Measurements from ENCODE around the gene TPCN2. TPM values are rescaled to one million over a fixed set of nuclear protein-coding genes. Genes with fewer than 3 reads are reported as not detected.
"Not testable (repeated sequence)": the region's sequence is repeated elsewhere in the genome, so short reads cannot be mapped to it uniquely, and the experiment has no call there.

Gene TPCN2
- total RNA-seq, 1 donor from 2014 or later = 31.4 TPM

DNA sequence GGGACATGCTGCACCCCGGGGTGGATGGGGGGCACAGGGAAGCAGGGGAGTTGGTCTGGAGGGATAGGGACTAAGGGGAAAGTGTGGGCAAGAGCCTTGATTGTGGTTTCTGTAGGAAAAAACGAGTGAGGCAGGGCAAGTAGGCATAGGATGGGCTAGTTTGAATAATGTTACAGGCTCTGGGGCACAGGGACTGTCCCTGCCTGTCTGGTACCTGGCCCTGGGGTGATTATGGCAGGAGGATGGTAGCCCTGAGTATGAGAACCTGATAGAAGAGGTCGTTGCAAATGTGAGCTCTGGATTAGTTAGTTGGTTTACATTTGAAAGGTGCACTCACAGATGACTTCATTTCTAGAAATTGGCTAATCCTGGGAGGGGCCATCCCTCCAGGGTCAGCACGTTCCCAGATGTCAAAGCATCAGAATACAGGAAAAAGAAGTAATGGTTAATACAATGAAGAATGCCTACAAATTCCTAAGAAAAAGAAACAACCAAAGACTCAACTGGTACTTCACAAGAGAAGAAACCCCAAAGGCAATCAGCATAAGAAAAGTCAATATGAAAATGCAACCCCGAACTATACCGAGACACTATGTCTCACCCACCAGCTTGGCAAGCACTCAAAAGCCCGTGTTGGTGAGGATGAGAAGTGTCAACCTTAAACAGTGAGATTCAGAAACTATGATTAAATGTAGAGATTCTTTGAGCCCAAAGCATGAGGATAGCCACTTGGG is 95.8 kb downstream of the TPCN2 start:
- no peak overlapping the region for H3K27ac Mint-ChIP-seq (ENCODE audit: unreplicated experiment)
- H3K9me3 Mint-ChIP-seq (ENCODE audit: unreplicated experiment) = no peaks in the 10 kb centered on the region
- no peak for DNase-seq (ENCODE audit: low spot score)
- peaks cover 10% of the 10 kb centered on the region for H3K36me3 Mint-ChIP-seq (ENCODE audit: low read depth, unreplicated experiment)
- no peaks in the 10 kb centered on the region for H3K4me1 Mint-ChIP-seq (ENCODE audit: unreplicated experiment)
- peak overlapping the region; percentile 35 for H3K4me3 Mint-ChIP-seq (ENCODE audit: unreplicated experiment)
- H3K27me3 Mint-ChIP-seq (ENCODE audit: unreplicated experiment) = no peaks in the 10 kb centered on the region
- TF ChIP-seq, protein P1, sequence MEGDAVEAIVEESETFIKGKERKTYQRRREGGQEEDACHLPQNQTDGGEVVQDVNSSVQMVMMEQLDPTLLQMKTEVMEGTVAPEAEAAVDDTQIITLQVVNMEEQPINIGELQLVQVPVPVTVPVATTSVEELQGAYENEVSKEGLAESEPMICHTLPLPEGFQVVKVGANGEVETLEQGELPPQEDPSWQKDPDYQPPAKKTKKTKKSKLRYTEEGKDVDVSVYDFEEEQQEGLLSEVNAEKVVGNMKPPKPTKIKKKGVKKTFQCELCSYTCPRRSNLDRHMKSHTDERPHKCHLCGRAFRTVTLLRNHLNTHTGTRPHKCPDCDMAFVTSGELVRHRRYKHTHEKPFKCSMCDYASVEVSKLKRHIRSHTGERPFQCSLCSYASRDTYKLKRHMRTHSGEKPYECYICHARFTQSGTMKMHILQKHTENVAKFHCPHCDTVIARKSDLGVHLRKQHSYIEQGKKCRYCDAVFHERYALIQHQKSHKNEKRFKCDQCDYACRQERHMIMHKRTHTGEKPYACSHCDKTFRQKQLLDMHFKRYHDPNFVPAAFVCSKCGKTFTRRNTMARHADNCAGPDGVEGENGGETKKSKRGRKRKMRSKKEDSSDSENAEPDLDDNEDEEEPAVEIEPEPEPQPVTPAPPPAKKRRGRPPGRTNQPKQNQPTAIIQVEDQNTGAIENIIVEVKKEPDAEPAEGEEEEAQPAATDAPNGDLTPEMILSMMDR (IDR thresholded peaks at IDR 0.05; ENCODE audit: unreplicated experiment) = no peak

DNA sequence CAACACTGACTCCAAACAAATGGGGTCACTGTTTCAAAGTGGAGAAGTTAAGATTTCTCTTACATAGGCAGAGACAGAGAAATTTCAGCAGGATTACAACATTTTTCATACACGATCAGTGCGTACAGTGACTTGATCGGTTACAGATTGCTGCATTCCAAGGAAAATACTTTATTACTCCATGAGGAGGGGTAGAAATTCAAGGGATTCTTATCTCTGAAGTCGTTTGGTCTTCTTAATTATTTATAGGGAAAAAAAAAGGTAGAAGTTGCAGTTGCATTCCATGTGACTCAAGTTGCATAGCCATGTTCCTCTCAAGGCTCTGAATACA is 96.3 kb downstream of the TPCN2 start:
- Mint-ChIP-seq H3K4me3 (ENCODE audit: unreplicated experiment) (no peak overlapping the region), H3K27ac (ENCODE audit: unreplicated experiment) (no peak overlapping the region), H3K36me3 (ENCODE audit: low read depth, unreplicated experiment) (peaks cover 10% of the 10 kb centered on the region), H3K4me1 (ENCODE audit: unreplicated experiment) (no peaks in the 10 kb centered on the region), H3K27me3 (ENCODE audit: unreplicated experiment) (peaks cover under 1% of the 10 kb centered on the region), H3K9me3 (ENCODE audit: unreplicated experiment) (no peaks in the 10 kb centered on the region)
- DNase-seq (ENCODE audit: low spot score) = no peak
- TF ChIP-seq, protein P1 (IDR thresholded peaks at IDR 0.05; ENCODE audit: unreplicated experiment) = no peak

DNA sequence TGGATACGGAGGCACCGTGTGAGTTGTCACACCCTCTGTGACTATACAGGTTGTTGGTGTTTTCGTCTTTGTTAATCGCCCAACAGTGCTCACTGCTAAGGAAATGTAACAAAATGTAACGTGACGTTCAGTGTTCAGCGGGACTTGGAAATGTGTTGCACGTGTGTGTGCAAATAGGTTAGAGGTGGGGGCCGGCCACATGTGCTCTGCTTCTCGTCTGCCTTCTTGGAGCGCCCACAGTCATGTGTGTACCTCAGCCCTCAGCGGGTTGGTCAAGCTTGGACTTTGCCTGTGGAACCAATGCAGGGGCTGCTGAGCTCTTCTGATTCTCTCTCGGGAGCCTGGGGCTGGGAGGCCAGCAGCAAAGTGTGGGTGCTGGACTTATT is 99.6 kb downstream of the TPCN2 start:
- Mint-ChIP-seq H3K4me1 (ENCODE audit: unreplicated experiment) (no peaks in the 10 kb centered on the region), H3K9me3 (ENCODE audit: unreplicated experiment) (no peaks in the 10 kb centered on the region), H3K27ac (ENCODE audit: unreplicated experiment) (no peak overlapping the region), H3K4me3 (ENCODE audit: unreplicated experiment) (no peak overlapping the region), H3K36me3 (ENCODE audit: low read depth, unreplicated experiment) (peaks cover 10% of the 10 kb centered on the region), H3K27me3 (ENCODE audit: unreplicated experiment) (peaks cover 2% of the 10 kb centered on the region)
- no peak for DNase-seq (ENCODE audit: low spot score)
- TF ChIP-seq, protein P1 (IDR thresholded peaks at IDR 0.05; ENCODE audit: unreplicated experiment) = no peak

DNA sequence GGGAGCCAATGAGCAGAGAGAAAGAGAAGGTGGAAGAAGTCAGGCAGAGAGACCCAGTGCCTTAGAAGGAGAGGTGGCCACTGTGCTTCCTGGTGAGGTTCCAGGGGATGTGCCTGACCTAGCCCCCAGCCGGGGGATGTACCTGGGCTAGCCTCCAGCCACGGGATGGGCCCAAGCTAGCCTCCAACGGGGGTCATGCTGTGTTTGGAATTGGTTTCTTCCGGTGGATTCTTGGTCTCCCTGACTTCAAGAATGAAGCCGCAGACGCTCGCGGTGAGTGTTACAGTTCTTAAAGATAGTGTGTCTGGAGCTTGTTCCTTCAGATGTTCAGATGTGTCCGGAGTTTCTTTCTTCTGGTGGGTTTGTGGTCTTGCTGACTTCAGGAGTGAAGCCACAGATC is 100.1 kb downstream of the TPCN2 start:
- TF ChIP-seq, protein P1 (IDR thresholded peaks at IDR 0.05; ENCODE audit: unreplicated experiment) = no peak
- Mint-ChIP-seq H3K9me3 (ENCODE audit: unreplicated experiment) (no peaks in the 10 kb centered on the region), H3K27ac (ENCODE audit: unreplicated experiment) (no peak overlapping the region), H3K27me3 (ENCODE audit: unreplicated experiment) (peaks cover 2% of the 10 kb centered on the region), H3K4me3 (ENCODE audit: unreplicated experiment) (no peak overlapping the region), H3K4me1 (ENCODE audit: unreplicated experiment) (no peaks in the 10 kb centered on the region), H3K36me3 (ENCODE audit: low read depth, unreplicated experiment) (peaks cover 10% of the 10 kb centered on the region)
- no peak for DNase-seq (ENCODE audit: low spot score)

DNA sequence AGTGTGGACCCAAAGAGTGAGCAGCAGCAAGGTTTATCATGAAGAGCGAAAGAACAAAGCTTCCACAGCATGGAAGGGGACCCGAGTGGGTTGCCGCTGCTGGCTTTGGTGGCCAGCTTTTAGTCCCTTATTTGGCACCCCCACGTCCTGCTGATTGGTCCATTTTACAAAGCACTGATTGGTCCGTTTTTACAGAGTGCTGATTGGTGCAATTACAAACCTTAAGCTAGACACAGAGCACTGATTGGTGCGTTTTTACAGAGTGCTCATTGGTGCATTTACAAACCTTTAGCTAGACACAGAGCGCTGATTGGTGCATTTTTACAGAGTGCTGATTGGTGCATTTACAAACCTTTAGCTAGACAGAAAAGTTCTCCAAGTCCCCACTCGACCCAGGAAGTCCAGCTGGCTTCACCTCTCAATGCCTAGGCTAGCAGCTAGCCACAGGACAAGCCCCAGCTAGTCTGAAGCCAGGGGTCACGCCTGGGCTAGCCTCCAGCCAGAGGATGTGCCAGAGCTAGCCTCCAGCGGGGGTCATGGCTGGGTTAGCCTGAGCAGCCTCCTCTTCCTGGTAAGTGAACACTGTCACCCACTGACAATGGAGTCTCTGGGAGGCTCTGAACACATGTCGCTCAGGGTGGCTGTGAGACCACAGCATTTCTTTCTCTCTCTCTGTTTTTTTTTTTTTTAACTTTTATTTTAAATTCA is 100.8 kb downstream of the TPCN2 start:
- H3K4me1 Mint-ChIP-seq (ENCODE audit: unreplicated experiment); H3K27me3 Mint-ChIP-seq (ENCODE audit: unreplicated experiment); H3K27ac Mint-ChIP-seq (ENCODE audit: unreplicated experiment): not testable (repeated sequence)

More for the DNA sequence above, 100.8 kb downstream of the TPCN2 start:
- not testable (repeated sequence) for H3K4me3 Mint-ChIP-seq (ENCODE audit: unreplicated experiment); H3K36me3 Mint-ChIP-seq (ENCODE audit: low read depth, unreplicated experiment); H3K9me3 Mint-ChIP-seq (ENCODE audit: unreplicated experiment); DNase-seq (ENCODE audit: low spot score)
